Measurements from ENCODE around the gene ITIH2.

GRCh38 chr10:7670157-7670556, 33.0 kb upstream of the ITIH2 start:
- TF ChIP-seq CTCF (IDR thresholded peaks at IDR 0.05) (no peak), POLR2A (IDR thresholded peaks at IDR 0.05) (no peak)
